ENCODE data around the gene MYT1. TPM values are rescaled to one million over a fixed set of nuclear protein-coding genes. Genes with fewer than 3 reads are reported as not detected.

Gene MYT1
- total RNA-seq, 1 experiment from 2014 or later: not detected

- ChIA-PET POLR2A (ENCODE audit: unreplicated experiment) (no interaction called here), CTCF (no interaction called here)
- Histone ChIP-seq H3K4me1 (replicated peaks; ENCODE audit: insufficient read depth) (no peaks in the 10 kb centered on the region), H3K79me2 (ENCODE audit: low read depth) (no peaks in the 10 kb centered on the region), H3K4me3 (no peak overlapping the region), H4K20me1 (ENCODE audit: insufficient read depth) (0 out of 2 replicates have a peak, but pooled peaks cover 3% of the 10 kb centered on the region), H3K27me3 (ENCODE audit: insufficient read depth, low read depth) (peaks cover 98% of the 10 kb centered on the region), H3K27ac (no peak overlapping the region), H3K36me3 (ENCODE audit: low read depth) (no peaks in the 10 kb centered on the region), H3K9me3 (ENCODE audit: insufficient read depth, low read depth) (no peaks in the 10 kb centered on the region), H2AFZ (no peak overlapping the region), H3K4me2 (no peak overlapping the region), H3K9me2 (ENCODE audit: insufficient read depth) (no peaks in the 10 kb centered on the region), H3F3A (ENCODE audit: insufficient read depth, low read depth) (no peaks in the 10 kb centered on the region)
- no peak for DNase-seq
- BruUV-seq (replicated peaks): no TSS peak
- TF ChIP-seq CTCF (conservative IDR thresholded peaks at IDR 0.05) (no peak), EZH2 (IDR thresholded peaks at IDR 0.05; ENCODE audit: low read depth) (no peak)
- intact Hi-C loops (cut with micrococcal nuclease; ENCODE audit: unreplicated experiment): no loop called here
These were observed 3.4 kb downstream of the MYT1 start for GRCh38 chr20:64167676-64168075.

- H3K4me2 ChIP-seq: no peak overlapping the region
- H3K4me3 ChIP-seq: no peak overlapping the region
- peaks cover 97% of the 10 kb centered on the region for H3K27me3 ChIP-seq (ENCODE audit: insufficient read depth, low read depth)
- H3K36me3 ChIP-seq (ENCODE audit: low read depth): no peaks in the 10 kb centered on the region
- H2AFZ ChIP-seq: no peak overlapping the region
- BruUV-seq (replicated peaks): no TSS peak
- ChIA-PET POLR2A (ENCODE audit: unreplicated experiment) (no interaction called here), CTCF (no interaction called here)
- no peak for DNase-seq
- no peaks in the 10 kb centered on the region for H3K9me2 ChIP-seq (ENCODE audit: insufficient read depth)
- H4K20me1 ChIP-seq (ENCODE audit: insufficient read depth): 0 out of 2 replicates have a peak, but pooled peaks cover 3% of the 10 kb centered on the region
- H3K9me3 ChIP-seq (ENCODE audit: insufficient read depth, low read depth): no peaks in the 10 kb centered on the region
- H3K79me2 ChIP-seq (ENCODE audit: low read depth): no peaks in the 10 kb centered on the region
- no peak overlapping the region for H3K27ac ChIP-seq
- H3F3A ChIP-seq (ENCODE audit: insufficient read depth, low read depth): no peaks in the 10 kb centered on the region
- no peak for TF ChIP-seq EZH2 (IDR thresholded peaks at IDR 0.05; ENCODE audit: low read depth)
- TF ChIP-seq CTCF (conservative IDR thresholded peaks at IDR 0.05): no peak
- intact Hi-C loops (cut with micrococcal nuclease; ENCODE audit: unreplicated experiment): no loop called here
- no peaks in the 10 kb centered on the region for H3K4me1 ChIP-seq (replicated peaks; ENCODE audit: insufficient read depth)
These were observed 4.3 kb downstream of the MYT1 start for GRCh38 chr20:64168381-64169090.

GRCh38 chr20:64169091-64169560 is 4.9 kb downstream of the MYT1 start:
- no peak overlapping the region for H2AFZ ChIP-seq
- no peak overlapping the region for H3K4me3 ChIP-seq
- no peaks in the 10 kb centered on the region for H3F3A ChIP-seq (ENCODE audit: insufficient read depth, low read depth)
- H3K36me3 ChIP-seq (ENCODE audit: low read depth): no peaks in the 10 kb centered on the region
- 0 out of 2 replicates have a peak, but pooled peaks cover 3% of the 10 kb centered on the region for H4K20me1 ChIP-seq (ENCODE audit: insufficient read depth)
- intact Hi-C loops (cut with micrococcal nuclease; ENCODE audit: unreplicated experiment): no loop called here
- no TSS peak for BruUV-seq (replicated peaks)
- no peak overlapping the region for H3K4me2 ChIP-seq
- peaks cover 92% of the 10 kb centered on the region for H3K27me3 ChIP-seq (ENCODE audit: insufficient read depth, low read depth)
- no peaks in the 10 kb centered on the region for H3K9me2 ChIP-seq (ENCODE audit: insufficient read depth)
- TF ChIP-seq EZH2 (IDR thresholded peaks at IDR 0.05; ENCODE audit: low read depth) (no peak), CTCF (conservative IDR thresholded peaks at IDR 0.05) (no peak)
- no peak for DNase-seq
- ChIA-PET POLR2A (ENCODE audit: unreplicated experiment) (no interaction called here), CTCF (no interaction called here)
- H3K9me3 ChIP-seq (ENCODE audit: insufficient read depth, low read depth): no peaks in the 10 kb centered on the region
- no peaks in the 10 kb centered on the region for H3K4me1 ChIP-seq (replicated peaks; ENCODE audit: insufficient read depth)
- H3K79me2 ChIP-seq (ENCODE audit: low read depth): no peaks in the 10 kb centered on the region
- no peak overlapping the region for H3K27ac ChIP-seq

Measured in PC-9 (cell line).